PC-3 (cell line): Measurements from ENCODE around the gene SH3RF3.

ENCODE experiments used
- CTCF ChIP-seq: fragments of 300-600 bp; sonication (generic); conservative IDR thresholded peaks from 2 replicates; pipeline ENCODE4 v1.5.1; 2017; ENCODE audit warnings: antibody characterized with exemption, low read depth, mild to moderate bottlenecking, low read length
- EZH2 ChIP-seq: fragments of 300-600 bp; sonication (generic); IDR thresholded peaks from one replicate; pipeline ENCODE4 v1.6.1; 2017; ENCODE audit warnings: antibody characterized with exemption, mild to moderate bottlenecking, low read length; ENCODE audit not compliant: unreplicated experiment
- EZH2phosphoT487 ChIP-seq: fragments of 300-600 bp; sonication (generic); IDR thresholded peaks from 2 replicates; pipeline ENCODE4 v1.6.1; 2018; ENCODE audit warnings: mild to moderate bottlenecking, antibody characterized with exemption, low read length, borderline replicate concordance

DNA sequence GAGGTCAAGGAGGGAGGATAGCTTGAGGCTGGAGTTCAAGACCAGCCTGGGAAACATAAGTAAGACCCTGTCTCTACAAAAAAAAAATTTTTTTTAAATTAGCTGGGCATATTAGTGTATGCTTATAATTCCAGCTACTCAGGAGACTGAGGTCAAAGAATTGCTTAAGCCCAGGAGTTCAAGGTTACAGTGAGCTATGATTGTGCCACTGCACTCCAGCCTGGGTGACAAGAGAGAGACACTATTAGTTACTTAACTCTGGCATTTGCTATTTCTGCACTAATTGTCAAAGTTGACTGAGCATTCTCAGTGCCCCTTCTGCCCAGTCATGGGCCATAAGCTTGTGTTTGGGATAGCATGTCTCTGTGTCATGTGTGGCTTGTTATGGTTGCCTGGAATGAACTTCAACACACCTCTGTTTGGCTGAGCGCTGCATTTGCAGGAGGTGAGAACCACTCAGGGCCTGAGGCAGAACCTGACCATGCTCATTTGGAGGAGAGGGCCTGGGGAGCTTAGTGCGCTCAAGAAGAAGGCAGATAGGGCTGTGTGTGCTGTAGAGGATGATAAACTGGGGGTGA lies 77.7 kb downstream of the SH3RF3 start:
- no peak for TF ChIP-seq CTCF
- no peak for TF ChIP-seq EZH2phosphoT487
- TF ChIP-seq EZH2 = no peak
